ENCODE results near the gene MMP1. TPM values are rescaled to one million over a fixed set of nuclear protein-coding genes. Genes with fewer than 3 reads are reported as not detected.

MMP1 gene
- total and polyA plus RNA-seq, 2 experiments from 2014 or later, result 0.94 TPM; not detected in 1

DNA sequence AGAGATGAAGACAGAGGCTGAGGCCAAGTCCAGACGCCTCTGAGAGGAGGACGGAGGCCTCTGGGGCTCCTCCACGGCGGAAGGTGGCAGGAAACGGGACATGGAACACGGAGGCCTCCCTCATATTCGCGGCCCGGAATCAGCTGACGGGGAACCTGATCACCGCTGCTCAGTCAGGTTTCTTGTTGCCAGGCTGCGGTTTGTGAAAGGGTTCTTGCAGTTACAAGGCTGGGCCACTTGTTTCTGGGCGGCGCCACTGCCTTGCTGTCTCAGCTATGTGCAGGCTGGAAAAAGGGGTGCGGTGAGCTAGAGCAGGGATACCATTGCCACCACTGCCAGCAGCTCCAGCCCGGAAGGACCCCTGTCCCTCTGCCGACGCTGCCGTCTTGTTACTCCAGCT, 10.0 kb upstream of the MMP1 start:
- H3K4me3 ChIP-seq, result no peak overlapping the region
- no peak overlapping the region for H3K27ac ChIP-seq
- H3K9me3 ChIP-seq (ENCODE audit: low read depth), result no peaks in the 10 kb centered on the region
- H3K27me3 ChIP-seq, result no peaks in the 10 kb centered on the region
- peak in 1 of 2 donors; percentile 32 for DNase-seq (ENCODE audit: low read depth in 1 of 2, low spot score in 1 of 2)
- H3K4me1 ChIP-seq (ENCODE audit: low read depth), result no peaks in the 10 kb centered on the region
- no peaks in the 10 kb centered on the region for H3K36me3 ChIP-seq
- peak; percentile 36 for TF ChIP-seq CTCF (IDR thresholded peaks at IDR 0.05; ENCODE audit: low read depth, low read length)

DNA sequence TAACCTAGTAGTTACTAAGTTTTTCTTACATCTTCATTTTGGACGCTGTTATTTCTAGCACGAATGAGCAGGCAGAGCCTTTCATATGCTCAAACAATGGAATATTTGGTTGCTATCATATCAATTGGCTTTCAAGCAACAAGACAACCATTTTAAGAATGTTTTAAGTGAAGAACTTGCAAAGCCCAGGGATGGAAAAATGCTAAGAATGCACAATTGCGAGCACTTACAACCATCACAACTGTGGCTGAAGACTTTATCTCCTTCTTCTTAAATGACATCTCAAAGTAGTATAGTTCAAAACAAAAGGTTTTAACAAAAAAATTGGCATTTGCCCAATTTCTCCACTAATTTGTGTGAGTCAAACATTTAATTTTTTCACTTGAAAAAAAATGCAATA, 8.3 kb upstream of the MMP1 start:
- TF ChIP-seq CTCF (IDR thresholded peaks at IDR 0.05; ENCODE audit: low read depth, low read length), result no peak
- H3K36me3 ChIP-seq, result no peaks in the 10 kb centered on the region
- H3K4me3 ChIP-seq, result no peak overlapping the region
- no peaks in the 10 kb centered on the region for H3K4me1 ChIP-seq (ENCODE audit: low read depth)
- no peaks in the 10 kb centered on the region for H3K27me3 ChIP-seq
- no peaks in the 10 kb centered on the region for H3K9me3 ChIP-seq (ENCODE audit: low read depth)
- no peak overlapping the region for H3K27ac ChIP-seq
- peak in 1 of 2 donors; percentile 80 for DNase-seq (ENCODE audit: low read depth in 1 of 2, low spot score in 1 of 2)

GRCh38 chr11:102802341-102802740, 4.4 kb upstream of the MMP1 start:
- peak in 1 of 2 donors; percentile 66 for DNase-seq (ENCODE audit: low read depth in 1 of 2, low spot score in 1 of 2)
- peaks cover 6% of the 10 kb centered on the region for H3K4me1 ChIP-seq (ENCODE audit: low read depth)
- H3K36me3 ChIP-seq, result no peaks in the 10 kb centered on the region
- H3K9me3 ChIP-seq (ENCODE audit: low read depth), result no peaks in the 10 kb centered on the region
- no peak for TF ChIP-seq CTCF (IDR thresholded peaks at IDR 0.05; ENCODE audit: low read depth, low read length)
- H3K27ac ChIP-seq, result no peak overlapping the region
- no peaks in the 10 kb centered on the region for H3K27me3 ChIP-seq
- H3K4me3 ChIP-seq, result no peak overlapping the region

DNA sequence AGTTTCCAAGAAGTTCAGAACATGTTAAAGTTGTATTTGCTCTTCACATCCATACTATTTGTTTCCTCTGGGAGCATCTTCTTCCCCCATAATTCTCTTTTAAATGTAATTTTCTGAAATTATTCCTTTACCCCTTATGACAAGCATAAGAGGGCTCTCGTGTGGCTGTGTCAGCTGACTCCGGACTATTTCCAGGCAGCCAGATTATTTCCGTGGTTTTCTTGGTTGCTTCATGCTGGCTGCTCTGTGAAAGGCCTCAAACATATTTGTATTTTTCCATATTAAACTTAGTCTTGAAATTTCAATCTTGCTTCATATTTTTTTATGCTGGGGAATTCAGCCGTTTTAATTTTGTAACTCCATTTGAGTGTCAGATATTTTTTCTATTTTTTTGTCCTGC, 2.8 kb upstream of the MMP1 start:
- no peaks in the 10 kb centered on the region for H3K36me3 ChIP-seq
- no peaks in the 10 kb centered on the region for H3K27me3 ChIP-seq
- peaks cover 6% of the 10 kb centered on the region for H3K4me1 ChIP-seq (ENCODE audit: low read depth)
- H3K4me3 ChIP-seq, result no peak overlapping the region
- DNase-seq (ENCODE audit: low read depth in 1 of 2, low spot score in 1 of 2), result no peak
- H3K9me3 ChIP-seq (ENCODE audit: low read depth), result no peaks in the 10 kb centered on the region
- H3K27ac ChIP-seq, result no peak overlapping the region
- no peak for TF ChIP-seq CTCF (IDR thresholded peaks at IDR 0.05; ENCODE audit: low read depth, low read length)

- Histone ChIP-seq H3K27ac (no peak overlapping the region), H3K27me3 (no peaks in the 10 kb centered on the region), H3K9me3 (ENCODE audit: low read depth) (no peaks in the 10 kb centered on the region), H3K36me3 (no peaks in the 10 kb centered on the region), H3K4me1 (ENCODE audit: low read depth) (peaks cover 6% of the 10 kb centered on the region), H3K4me3 (no peak overlapping the region)
- peak in 1 of 2 donors; percentile 13 for DNase-seq (ENCODE audit: low read depth in 1 of 2, low spot score in 1 of 2)
- TF ChIP-seq CTCF (IDR thresholded peaks at IDR 0.05; ENCODE audit: low read depth, low read length), result no peak
These were observed 1.9 kb upstream of the MMP1 start for GRCh38 chr11:102799681-102800340.
